Epithelial cell of esophagus (primary cell): ENCODE results near the gene DEPDC5.

Experiments
- DNase-seq: peaks from one replicate; pipeline ENCODE4 v3.0.0; 2010; ENCODE audit warnings: low read depth
- H3K4me3 ChIP-seq: 2 replicates; pipeline ENCODE4 v1.5.1; 2011; ENCODE audit warnings: mild to moderate bottlenecking, low read length, control low read depth
- TF ChIP-seq, protein P1 (sequence below): IDR thresholded peaks from 2 replicates; pipeline ENCODE4 v1.5.1; 2011; ENCODE audit warnings: low read depth, mild to moderate bottlenecking, low read length, control low read depth, inconsistent platforms; ENCODE audit not compliant: insufficient read depth; ENCODE audit errors: missing control alignments

The DEPDC5 gene

DNA sequence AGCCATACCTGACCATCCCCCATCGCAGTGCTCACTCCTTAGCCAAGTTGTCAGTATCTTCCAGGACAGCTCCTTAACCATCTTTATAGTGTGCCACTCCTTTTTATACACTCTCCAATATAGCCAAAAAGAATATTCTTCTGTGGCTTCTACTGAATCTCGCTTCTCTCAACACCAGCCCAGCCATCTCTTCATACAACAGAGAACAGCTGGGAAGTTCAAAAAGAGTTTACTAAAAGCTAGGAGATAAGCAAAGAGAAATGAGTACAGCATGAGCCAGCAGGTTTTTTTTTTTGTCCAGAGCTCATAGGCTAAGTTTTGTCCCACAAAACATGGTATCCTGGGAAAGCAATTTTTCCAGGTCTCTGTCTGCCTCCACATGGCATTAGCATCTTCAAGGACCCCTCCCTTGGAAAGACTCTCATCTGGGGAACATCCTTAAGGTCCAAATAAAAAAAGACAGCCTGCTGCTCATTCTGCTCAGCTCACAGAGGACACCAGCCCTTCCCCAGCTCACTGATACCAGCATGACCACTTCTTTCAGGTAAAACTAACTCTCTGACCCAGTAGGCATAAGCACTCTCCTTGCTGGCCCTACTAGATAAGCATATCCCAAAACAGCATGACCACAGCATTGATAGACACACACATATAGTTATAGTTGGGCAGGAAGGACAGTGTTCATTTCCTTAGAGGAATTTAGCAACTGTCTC is 141.7 kb downstream of the DEPDC5 start:
- DNase-seq: no peak
- TF ChIP-seq, protein P1, sequence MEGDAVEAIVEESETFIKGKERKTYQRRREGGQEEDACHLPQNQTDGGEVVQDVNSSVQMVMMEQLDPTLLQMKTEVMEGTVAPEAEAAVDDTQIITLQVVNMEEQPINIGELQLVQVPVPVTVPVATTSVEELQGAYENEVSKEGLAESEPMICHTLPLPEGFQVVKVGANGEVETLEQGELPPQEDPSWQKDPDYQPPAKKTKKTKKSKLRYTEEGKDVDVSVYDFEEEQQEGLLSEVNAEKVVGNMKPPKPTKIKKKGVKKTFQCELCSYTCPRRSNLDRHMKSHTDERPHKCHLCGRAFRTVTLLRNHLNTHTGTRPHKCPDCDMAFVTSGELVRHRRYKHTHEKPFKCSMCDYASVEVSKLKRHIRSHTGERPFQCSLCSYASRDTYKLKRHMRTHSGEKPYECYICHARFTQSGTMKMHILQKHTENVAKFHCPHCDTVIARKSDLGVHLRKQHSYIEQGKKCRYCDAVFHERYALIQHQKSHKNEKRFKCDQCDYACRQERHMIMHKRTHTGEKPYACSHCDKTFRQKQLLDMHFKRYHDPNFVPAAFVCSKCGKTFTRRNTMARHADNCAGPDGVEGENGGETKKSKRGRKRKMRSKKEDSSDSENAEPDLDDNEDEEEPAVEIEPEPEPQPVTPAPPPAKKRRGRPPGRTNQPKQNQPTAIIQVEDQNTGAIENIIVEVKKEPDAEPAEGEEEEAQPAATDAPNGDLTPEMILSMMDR: no peak
- H3K4me3 ChIP-seq: no peak overlapping the region

DNA sequence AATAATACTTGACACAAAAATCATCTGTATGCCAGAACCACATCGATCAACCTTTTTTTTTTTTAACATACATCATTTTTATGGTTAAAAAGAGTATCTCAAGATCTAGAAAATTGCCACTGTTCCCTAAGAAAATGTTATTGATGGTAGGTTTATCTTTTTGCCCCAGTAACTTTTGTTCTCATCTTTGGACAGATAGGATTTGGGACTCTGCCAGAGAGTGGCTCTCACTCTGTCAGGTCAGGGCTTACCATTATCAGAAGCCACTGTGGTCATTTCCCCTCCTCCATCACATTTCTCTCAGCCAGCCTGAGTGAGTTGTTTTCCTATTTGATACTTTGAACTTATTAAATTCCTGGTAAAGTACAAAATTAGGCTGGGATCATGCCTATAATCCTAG is 142.7 kb downstream of the DEPDC5 start:
- no peak for DNase-seq
- TF ChIP-seq, protein P1: no peak
- H3K4me3 ChIP-seq: no peak overlapping the region

DNA sequence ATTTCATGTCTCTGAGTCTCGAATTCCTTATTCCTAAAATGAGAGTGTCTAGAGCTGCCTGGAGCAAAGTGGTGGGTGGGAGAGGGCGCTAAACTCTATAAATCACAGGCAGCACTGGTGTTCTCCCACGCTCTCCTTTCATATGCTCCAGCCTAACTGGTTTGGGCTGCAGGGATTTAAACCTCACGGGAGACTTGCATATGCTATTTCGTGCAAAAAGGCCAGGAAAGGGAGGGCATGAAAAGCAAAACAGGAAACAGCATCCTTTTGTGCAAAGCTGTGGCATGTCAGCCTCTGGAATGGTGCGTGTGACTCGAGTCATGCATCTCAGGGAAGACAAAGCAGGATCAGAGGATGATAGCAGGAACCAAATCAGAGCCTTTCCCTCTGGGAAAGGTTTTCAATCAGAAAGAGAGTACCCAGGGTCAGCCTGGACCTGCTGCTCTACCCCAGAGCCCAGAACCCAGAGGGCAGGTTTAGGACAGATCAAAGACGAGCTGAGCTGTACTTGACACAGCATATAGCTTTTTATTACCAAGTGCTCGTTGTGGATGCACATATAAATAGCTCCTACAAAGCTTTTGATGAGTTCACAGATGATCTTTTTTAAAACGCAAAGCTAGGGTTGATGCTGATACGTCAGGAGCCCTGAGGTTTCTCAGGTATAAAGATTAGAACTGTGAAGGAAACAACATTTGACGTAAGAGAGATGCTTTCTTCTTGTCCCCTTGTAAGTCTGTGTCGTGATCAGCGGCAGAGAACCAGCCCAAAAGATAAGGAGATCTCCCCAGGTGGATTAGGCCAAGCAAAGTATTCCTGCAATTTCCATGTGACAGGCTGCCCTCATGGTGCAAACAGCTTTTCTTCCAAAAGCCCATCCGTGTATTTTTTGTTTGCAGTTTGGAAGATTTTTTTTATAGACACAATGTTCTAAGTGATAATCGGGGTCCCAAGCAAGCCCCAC is 144.3 kb downstream of the DEPDC5 start:
- no peak for DNase-seq
- TF ChIP-seq, protein P1: no peak
- H3K4me3 ChIP-seq: no peak overlapping the region

DNA sequence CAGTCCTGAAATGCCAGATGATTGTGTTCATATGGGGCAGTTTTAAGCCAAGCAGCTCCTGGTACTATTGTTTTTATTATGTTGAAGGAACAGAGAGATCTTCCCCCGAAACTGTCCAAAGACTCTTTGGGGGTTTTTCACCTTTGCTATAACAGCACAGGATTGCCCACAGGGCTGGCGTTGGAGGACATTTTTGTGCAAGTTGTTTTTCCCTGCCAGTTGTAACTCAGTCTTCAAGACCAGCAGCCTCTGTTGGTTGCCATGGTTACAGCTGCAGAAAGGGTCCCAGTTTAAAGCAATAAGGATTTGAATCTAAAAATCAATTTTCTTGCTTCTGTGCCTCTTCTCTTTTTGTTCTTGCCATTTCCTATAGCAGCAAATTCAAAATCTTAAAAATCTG is 145.1 kb downstream of the DEPDC5 start:
- H3K4me3 ChIP-seq: no peak overlapping the region
- TF ChIP-seq, protein P1: no peak

DNA sequence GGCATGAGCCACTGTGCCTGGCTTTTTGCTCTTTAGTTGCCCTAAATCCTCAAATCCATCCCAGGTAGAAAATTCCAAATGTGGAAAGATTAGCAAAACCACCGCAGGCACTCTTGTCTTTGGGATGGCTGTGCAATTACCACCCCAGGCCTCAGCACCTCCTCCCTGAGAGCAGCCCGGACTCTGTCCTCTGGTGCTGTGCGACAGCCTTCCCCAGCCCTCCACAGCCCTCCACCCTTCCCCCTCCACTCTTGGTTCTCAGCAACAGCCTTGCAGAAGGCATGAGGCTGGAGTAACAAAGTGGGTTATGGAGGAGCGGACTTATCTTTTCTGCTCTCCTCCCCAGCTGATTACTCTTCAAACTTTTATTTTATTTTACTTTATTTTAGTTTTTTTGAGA is 145.8 kb downstream of the DEPDC5 start:
- TF ChIP-seq, protein P1: no peak
- H3K4me3 ChIP-seq: no peak overlapping the region
- no peak for DNase-seq

More for the DNA sequence above, 145.1 kb downstream of the DEPDC5 start:
- no peak for DNase-seq

DNA sequence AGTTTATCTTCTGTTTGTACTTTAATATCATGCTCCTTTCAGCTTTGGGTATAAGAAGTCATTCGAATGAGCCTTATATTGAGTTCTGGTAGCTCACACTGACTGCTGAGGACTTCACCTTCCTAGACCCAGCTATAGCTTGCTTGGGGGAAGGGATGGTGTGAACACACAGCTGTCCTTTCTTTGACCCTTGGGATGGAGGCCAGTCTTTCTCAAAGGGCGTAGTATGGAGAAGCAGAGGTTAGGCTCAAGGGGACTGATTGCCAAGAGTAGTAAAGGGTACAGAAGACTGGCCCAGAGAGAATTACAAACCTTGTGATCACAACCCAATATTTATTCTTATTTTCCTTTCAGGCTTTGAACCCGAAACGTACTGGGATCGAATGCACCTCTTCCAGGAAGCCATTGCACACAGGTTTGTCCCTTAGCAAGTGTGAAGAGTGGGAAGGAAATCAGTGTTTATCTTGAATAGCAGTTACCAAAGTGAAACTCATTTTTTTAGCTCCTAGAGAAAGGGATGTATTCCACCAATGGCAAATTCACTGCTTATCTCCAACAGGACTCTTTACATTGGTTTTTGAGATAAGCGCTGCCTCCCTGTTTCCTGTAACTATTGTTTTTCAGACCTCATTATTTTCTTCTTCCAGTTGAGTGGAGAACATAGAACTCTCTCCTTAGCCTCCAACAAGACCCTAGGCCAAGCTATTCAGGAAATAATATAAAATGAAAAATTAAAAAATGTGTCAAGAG is 147.7 kb downstream of the DEPDC5 start:
- H3K4me3 ChIP-seq: no peak overlapping the region
- TF ChIP-seq, protein P1: no peak
- DNase-seq: no peak
